ENCODE measurements around the gene SLC4A1AP.

The SLC4A1AP gene

DNA sequence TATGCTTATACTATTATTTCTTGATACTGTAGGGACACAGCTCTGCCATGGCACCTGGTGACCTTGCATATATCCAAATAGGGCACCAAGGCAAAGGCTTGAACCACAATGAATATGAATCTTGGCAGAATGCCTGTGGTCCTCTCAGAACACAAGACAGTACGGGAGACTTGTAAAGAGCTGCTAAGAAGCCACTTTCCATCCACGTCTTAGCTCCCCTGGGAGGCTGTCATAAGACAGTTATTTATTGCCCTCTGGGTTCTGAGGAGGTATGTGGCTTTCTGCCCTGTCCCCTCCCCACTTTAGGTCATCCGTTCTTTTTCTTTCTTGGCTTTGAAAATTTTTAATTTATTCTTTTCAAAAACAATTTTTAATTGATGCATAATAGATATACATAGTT, 78.0 kb downstream of the SLC4A1AP start:
- no peak for DNase-seq (ENCODE audit: low spot score)

DNA sequence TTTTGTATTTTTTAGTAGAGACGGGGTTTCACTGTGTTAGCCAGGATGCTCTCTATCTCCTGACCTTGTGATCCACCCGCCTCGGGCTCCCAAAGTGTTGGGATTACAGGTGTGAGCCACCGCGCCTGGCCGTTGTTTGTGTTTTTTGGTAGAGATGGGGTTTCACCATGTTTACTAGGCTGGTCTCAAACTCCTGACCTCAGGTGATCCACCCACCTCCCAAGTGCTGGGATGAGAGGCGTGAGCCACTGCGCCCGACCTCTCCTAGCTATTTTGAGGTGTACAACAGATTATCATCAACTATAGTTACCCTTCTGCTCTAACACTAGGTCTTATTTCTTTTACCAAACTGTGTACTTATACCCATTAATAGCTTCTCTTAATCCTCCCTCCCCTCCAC, 78.9 kb downstream of the SLC4A1AP start:
- DNase-seq (ENCODE audit: low spot score), result no peak

Data from kidney capillary endothelial cell (primary cell).